ENCODE results near the gene NRXN3. TPM values are rescaled to one million over a fixed set of nuclear protein-coding genes. Genes with fewer than 3 reads are reported as not detected.

The NRXN3 gene
- total and polyA plus RNA-seq, 7 donors = 0.06 to 0.74 (median 0.15) TPM

GRCh38 chr14:78178071-78178470 lies 7.9 kb downstream of the NRXN3 start:
- Histone ChIP-seq H3K4me3 (no peak overlapping the region), H3K27ac (no peak overlapping the region), H3K9me3 (no peaks in the 10 kb centered on the region), H3K4me1 (no peaks in the 10 kb centered on the region), H3K36me3 (ENCODE audit: insufficient read depth in 1 of 2, low read depth in 1 of 2) (no peaks in the 10 kb centered on the region), H3K27me3 (ENCODE audit: insufficient read depth in 3 of 3, low read length in 2 of 3) (peaks cover 0 to 7% (median 0%) of the 10 kb centered on the region in 3 donors)
- TF ChIP-seq, protein P1, sequence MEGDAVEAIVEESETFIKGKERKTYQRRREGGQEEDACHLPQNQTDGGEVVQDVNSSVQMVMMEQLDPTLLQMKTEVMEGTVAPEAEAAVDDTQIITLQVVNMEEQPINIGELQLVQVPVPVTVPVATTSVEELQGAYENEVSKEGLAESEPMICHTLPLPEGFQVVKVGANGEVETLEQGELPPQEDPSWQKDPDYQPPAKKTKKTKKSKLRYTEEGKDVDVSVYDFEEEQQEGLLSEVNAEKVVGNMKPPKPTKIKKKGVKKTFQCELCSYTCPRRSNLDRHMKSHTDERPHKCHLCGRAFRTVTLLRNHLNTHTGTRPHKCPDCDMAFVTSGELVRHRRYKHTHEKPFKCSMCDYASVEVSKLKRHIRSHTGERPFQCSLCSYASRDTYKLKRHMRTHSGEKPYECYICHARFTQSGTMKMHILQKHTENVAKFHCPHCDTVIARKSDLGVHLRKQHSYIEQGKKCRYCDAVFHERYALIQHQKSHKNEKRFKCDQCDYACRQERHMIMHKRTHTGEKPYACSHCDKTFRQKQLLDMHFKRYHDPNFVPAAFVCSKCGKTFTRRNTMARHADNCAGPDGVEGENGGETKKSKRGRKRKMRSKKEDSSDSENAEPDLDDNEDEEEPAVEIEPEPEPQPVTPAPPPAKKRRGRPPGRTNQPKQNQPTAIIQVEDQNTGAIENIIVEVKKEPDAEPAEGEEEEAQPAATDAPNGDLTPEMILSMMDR (IDR thresholded peaks at IDR 0.05) = no peak
- no peak for ATAC-seq
- 83 to 89% (median 84%) methylated on average over 3 of the region's 3 CpGs for WGBS, 3 donors
- intact Hi-C loops (cut with DNase I) = no loop called here
- DNase-seq = no peak

- whole genome bisulfite sequencing, 3 donors = 70 to 82% (median 79%) methylated on average over 3 of the region's 3 CpGs
- TF ChIP-seq, protein P1 (IDR thresholded peaks at IDR 0.05) = no peak
- Histone ChIP-seq H3K36me3 (ENCODE audit: insufficient read depth in 1 of 2, low read depth in 1 of 2) (no peaks in the 10 kb centered on the region), H3K27ac (no peak overlapping the region), H3K27me3 (ENCODE audit: insufficient read depth in 3 of 3, low read length in 2 of 3) (peaks cover 0 to 4% (median 0%) of the 10 kb centered on the region in 3 donors), H3K9me3 (no peaks in the 10 kb centered on the region), H3K4me1 (no peaks in the 10 kb centered on the region), H3K4me3 (no peak overlapping the region)
- intact Hi-C loops (cut with DNase I) = no loop called here
- ATAC-seq (no peak), DNase-seq (no peak)
These were observed 8.8 kb downstream of the NRXN3 start for GRCh38 chr14:78178971-78179370.

GRCh38 chr14:78181270-78181669 lies 11.1 kb downstream of the NRXN3 start:
- Histone ChIP-seq H3K27ac (no peak overlapping the region), H3K4me1 (no peaks in the 10 kb centered on the region), H3K9me3 (no peaks in the 10 kb centered on the region), H3K27me3 (ENCODE audit: insufficient read depth in 3 of 3, low read length in 2 of 3) (peaks cover 0 to 2% (median 0%) of the 10 kb centered on the region in 3 donors), H3K36me3 (ENCODE audit: insufficient read depth in 1 of 2, low read depth in 1 of 2) (no peaks in the 10 kb centered on the region), H3K4me3 (no peak overlapping the region)
- ATAC-seq (no peak), DNase-seq (no peak)
- 60 to 69% (median 63%) methylated on average over 3 of the region's 3 CpGs for WGBS, 3 donors
- TF ChIP-seq, protein P1 (IDR thresholded peaks at IDR 0.05) = no peak
- intact Hi-C loops (cut with DNase I) = no loop called here

DNA sequence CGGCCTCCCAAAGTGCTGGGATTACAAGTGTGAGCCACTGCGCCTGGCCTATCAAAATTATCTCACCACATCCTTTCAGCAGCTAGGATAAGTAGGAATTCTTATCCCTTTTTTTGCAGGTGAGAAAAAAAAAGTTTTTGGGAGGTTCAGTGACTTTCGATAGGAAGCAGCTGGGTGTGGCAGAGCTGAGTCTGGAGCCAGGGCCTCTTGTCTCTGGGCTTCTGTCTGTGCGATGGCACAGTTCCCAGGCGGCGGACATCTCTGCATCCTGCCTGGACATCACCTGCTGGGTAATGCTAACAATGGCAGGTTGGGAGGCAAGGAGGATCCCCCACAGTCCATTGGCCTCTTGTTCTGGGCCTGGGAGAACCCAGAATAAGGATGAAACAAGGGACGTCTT lies 12.5 kb downstream of the NRXN3 start:
- Histone ChIP-seq H3K9me3 (no peaks in the 10 kb centered on the region), H3K4me3 (no peak overlapping the region), H3K27ac (no peak overlapping the region), H3K4me1 (no peaks in the 10 kb centered on the region), H3K27me3 (ENCODE audit: insufficient read depth in 3 of 3, low read length in 2 of 3) (peaks cover 0 to 2% (median 0%) of the 10 kb centered on the region in 3 donors), H3K36me3 (ENCODE audit: insufficient read depth in 1 of 2, low read depth in 1 of 2) (no peaks in the 10 kb centered on the region)
- WGBS, 3 donors = 70 to 82% (median 76%) methylated on average over 7 of the region's 7 CpGs
- no peak for DNase-seq
- TF ChIP-seq, protein P1 (IDR thresholded peaks at IDR 0.05) = no peak
- no peak for ATAC-seq
- intact Hi-C loops (cut with DNase I) = no loop called here

DNA sequence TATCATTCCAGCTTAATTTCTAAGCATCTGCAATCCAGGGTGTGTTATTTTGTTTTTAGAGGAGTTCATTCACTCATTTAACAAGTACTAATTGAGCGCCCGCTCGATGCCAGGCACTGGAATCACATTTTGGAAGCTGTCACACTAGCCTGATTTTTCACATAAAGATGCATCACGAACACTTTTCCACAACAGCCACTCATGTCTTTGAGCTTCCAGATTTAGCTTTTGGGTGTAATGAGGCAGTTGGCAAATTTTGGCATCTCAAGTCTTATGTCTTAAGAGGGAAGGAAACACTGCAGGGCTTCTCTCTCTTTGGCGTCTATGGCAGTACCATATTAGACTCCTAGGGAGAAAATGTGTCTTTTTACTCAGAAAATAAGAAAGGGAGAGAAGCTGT lies 14.0 kb downstream of the NRXN3 start:
- 88 to 91% (median 91%) methylated on average over 5 of the region's 5 CpGs for WGBS, 3 donors
- H3K27ac ChIP-seq = no peak overlapping the region
- ATAC-seq (no peak), DNase-seq (no peak)
- H3K27me3 ChIP-seq (ENCODE audit: insufficient read depth in 3 of 3, low read length in 2 of 3) = peaks cover 0 to 2% (median 0%) of the 10 kb centered on the region in 3 donors
- TF ChIP-seq, protein P1 (IDR thresholded peaks at IDR 0.05) = no peak
- H3K9me3 ChIP-seq = no peaks in the 10 kb centered on the region
- no peaks in the 10 kb centered on the region for H3K36me3 ChIP-seq (ENCODE audit: insufficient read depth in 1 of 2, low read depth in 1 of 2)
- no peak overlapping the region for H3K4me3 ChIP-seq
- intact Hi-C loops (cut with DNase I) = no loop called here
- H3K4me1 ChIP-seq = no peaks in the 10 kb centered on the region

All from psoas muscle (tissue), 8 donors.